Liver (tissue), 9 donors: Measurements from ENCODE around the gene SYPL1. TPM values are rescaled to one million over a fixed set of nuclear protein-coding genes. Genes with fewer than 3 reads are reported as not detected.

ENCODE experiments used
- DNase-seq: peaks from one replicate; pipeline ENCODE4 v3.0.0-alpha.2; 2017; ENCODE audit warnings: low spot score
- H3K27ac ChIP-seq, 2 donors: one replicate each; pipeline ENCODE4 v1.7.0; 2013; ENCODE audit warnings: inconsistent platforms in 2 of 2, low read length in 2 of 2, control low read depth in 1 of 2, low read depth in 1 of 2, mild to moderate bottlenecking in 1 of 2
- H3K27me3 ChIP-seq, 4 donors: one replicate each; pipeline versions ENCODE4 v1.6.1 to v1.7.0; 2013; ENCODE audit warnings: low read length in 3 of 4, inconsistent platforms in 1 of 4, mild to moderate bottlenecking in 1 of 4, moderate library complexity in 1 of 4; ENCODE audit not compliant: control insufficient read depth in 4 of 4, insufficient read depth in 4 of 4
- H3K36me3 ChIP-seq, 4 donors: one replicate each; pipeline versions ENCODE4 v1.6.1 to v1.7.0; 2013; ENCODE audit warnings: low read length in 3 of 4, mild to moderate bottlenecking in 3 of 4, low read depth in 1 of 4, moderate library complexity in 1 of 4; ENCODE audit not compliant: control insufficient read depth in 4 of 4, insufficient read depth in 3 of 4
- H3K4me1 ChIP-seq, 4 donors: one replicate each; pipeline versions ENCODE4 v1.6.1 to v1.7.0; 2013; ENCODE audit warnings: low read length in 3 of 4, mild to moderate bottlenecking in 3 of 4, moderate library complexity in 1 of 4; ENCODE audit not compliant: control insufficient read depth in 4 of 4, insufficient read depth in 4 of 4
- H3K4me3 ChIP-seq, 3 donors: one replicate each; pipeline versions ENCODE4 v1.6.1 to v1.7.0; 2013; ENCODE audit warnings: low read length in 3 of 3, control low read depth in 1 of 3, low read depth in 1 of 3, mild to moderate bottlenecking in 1 of 3
- H3K9ac ChIP-seq, 2 donors: one replicate each; pipeline ENCODE4 v1.7.0; 2013; ENCODE audit warnings: low read length in 2 of 2, mild to moderate bottlenecking in 2 of 2, moderate library complexity in 2 of 2, control low read depth in 1 of 2, low read depth in 1 of 2
- H3K9me3 ChIP-seq, 4 donors: one replicate each; pipeline versions ENCODE4 v1.6.1 to v1.7.0; 2013; ENCODE audit warnings: low read length in 3 of 4; ENCODE audit not compliant: control insufficient read depth in 4 of 4
- ATF3 ChIP-seq: IDR thresholded peaks from 2 replicates; pipeline ENCODE4 v1.6.1; 2016; ENCODE audit warnings: antibody characterized with exemption
- CTCF ChIP-seq: fragments of 150-350 bp; IDR thresholded peaks from 2 replicates; pipeline ENCODE4 v1.5.1; 2017; ENCODE audit warnings: improper control_type of control experiment, low read depth, low read length; ENCODE audit not compliant: missing input control
- EGR1 ChIP-seq, 2 donors: IDR thresholded peaks; 2 replicates each; pipeline ENCODE4 v1.6.1; 2016 to 2018; ENCODE audit warnings: antibody characterized with exemption in 2 of 2, low read depth in 2 of 2
- FOXA1 ChIP-seq: IDR thresholded peaks from 2 replicates; pipeline ENCODE4 v1.6.1; 2016; ENCODE audit warnings: antibody characterized with exemption
- FOXA2 ChIP-seq: IDR thresholded peaks from 2 replicates; pipeline ENCODE4 v1.6.1; 2016; ENCODE audit warnings: antibody characterized with exemption
- GABPA ChIP-seq, 2 donors: IDR thresholded peaks in 1 of 2; conservative IDR thresholded peaks in 1 of 2; 2 replicates each; pipeline ENCODE4 v1.6.1; 2016; ENCODE audit warnings: antibody characterized with exemption in 2 of 2, mild to moderate bottlenecking in 1 of 2, moderate library complexity in 1 of 2
- HNF4A ChIP-seq, 2 donors: conservative IDR thresholded peaks; 2 replicates each; pipeline ENCODE4 v1.6.1; 2016; ENCODE audit warnings: antibody characterized with exemption in 2 of 2, mild to moderate bottlenecking in 2 of 2
- HNF4G ChIP-seq: IDR thresholded peaks from 2 replicates; pipeline ENCODE4 v1.6.1; 2016; ENCODE audit warnings: antibody characterized with exemption
- JUND ChIP-seq, 2 donors: IDR thresholded peaks; 2 replicates each; pipeline ENCODE4 v1.6.1; 2016; ENCODE audit warnings: antibody characterized with exemption in 2 of 2
- MAX ChIP-seq: IDR thresholded peaks from 2 replicates; pipeline ENCODE4 v1.6.1; 2016; ENCODE audit warnings: antibody characterized with exemption
- NR2F2 ChIP-seq: IDR thresholded peaks from 2 replicates; pipeline ENCODE4 v1.6.1; 2016; ENCODE audit warnings: antibody characterized with exemption
- RAD21 ChIP-seq, 2 donors: IDR thresholded peaks; 2 replicates each; pipeline ENCODE4 v1.6.1; 2016; ENCODE audit warnings: antibody characterized with exemption in 2 of 2, mild to moderate bottlenecking in 2 of 2
- REST ChIP-seq: IDR thresholded peaks from 2 replicates; pipeline ENCODE4 v1.6.1; 2016; ENCODE audit warnings: antibody characterized with exemption, mild to moderate bottlenecking
- RXRA ChIP-seq, 2 donors: IDR thresholded peaks; 2 replicates each; pipeline ENCODE4 v1.6.1; 2017 to 2018; ENCODE audit warnings: antibody characterized with exemption in 2 of 2, mild to moderate bottlenecking in 1 of 2
- SP1 ChIP-seq: IDR thresholded peaks from 2 replicates; pipeline ENCODE4 v1.6.1; 2018; ENCODE audit warnings: antibody characterized with exemption, mild to moderate bottlenecking
- TAF1 ChIP-seq: conservative IDR thresholded peaks from 2 replicates; pipeline ENCODE4 v1.6.1; 2016; ENCODE audit warnings: antibody characterized with exemption, mild to moderate bottlenecking
- YY1 ChIP-seq: IDR thresholded peaks from 2 replicates; pipeline ENCODE4 v1.6.1; 2016; ENCODE audit warnings: antibody characterized with exemption, mild to moderate bottlenecking
- ZBTB33 ChIP-seq: IDR thresholded peaks from 2 replicates; pipeline ENCODE4 v1.6.1; 2016; ENCODE audit warnings: antibody characterized with exemption
- WGBS: extraction: QIAGEN DNeasy Blood & Tissue Kit; methylation state at CpG from one replicate; pipeline ENCODE4 v1.1.7; 2013; 5-methylcytosine and 5-hydroxymethylcytosine counted together
- polyA plus RNA-seq, 2 donors: library from polyadenylated mRNA; stranded (reverse) in 1 of 2; unstranded in 1 of 2; fragments of 200-250 nt in 1 of 2; fragments of >200 nt in 1 of 2; fragmentation: Nextera tagmentation in 1 of 2; extraction: Ambion mirVana in 1 of 2; gene quantifications; one replicate each; pipeline versions ENCODE4 v1.2.1 to v1.2.3, GENCODE V29; 2013 to 2015
- total RNA-seq, 2 donors: library from RNA; depleted of rRNA; stranded (reverse); fragments of >200 nt; gene quantifications; one replicate each; pipeline ENCODE4 v1.2.3, GENCODE V29; 2014
- donor health status: healthy.
- donor health status: healthy.
- donor health status: healthy.
- donor health status: healthy.
- donor health status: healthy.

SYPL1 gene
- total and polyA plus RNA-seq, 4 donors: 25.5 to 41.2 (median 28.8) TPM

- WGBS: 97% methylated on average over 4 of the region's 4 CpGs
- no peaks in the 10 kb centered on the region for H3K27me3 ChIP-seq
- H3K9ac ChIP-seq: no peak overlapping the region
- no peak overlapping the region for H3K4me3 ChIP-seq
- H3K27ac ChIP-seq: no peak overlapping the region
- H3K9me3 ChIP-seq: no peaks in the 10 kb centered on the region
- no peak for DNase-seq
- H3K36me3 ChIP-seq: peaks cover 0 to 14% (median 2%) of the 10 kb centered on the region in 4 donors
- TF ChIP-seq SP1: no peak
- no peak for TF ChIP-seq JUND (IDR thresholded peaks at IDR 0.05)
- TF ChIP-seq YY1: no peak
- TF ChIP-seq RXRA (IDR thresholded peaks at IDR 0.05): no peak
- no peak for TF ChIP-seq CTCF
- no peak for TF ChIP-seq RAD21 (IDR thresholded peaks at IDR 0.05)
- no peaks in the 10 kb centered on the region for H3K4me1 ChIP-seq
Observed at GRCh38 chr7:106086062-106086461, 26.1 kb downstream of the SYPL1 start.

GRCh38 chr7:106085015-106085414 lies 27.1 kb downstream of the SYPL1 start:
- no peak overlapping the region for H3K27ac ChIP-seq
- H3K9ac ChIP-seq: no peak overlapping the region
- H3K9me3 ChIP-seq: no peaks in the 10 kb centered on the region
- H3K36me3 ChIP-seq: peaks cover 0 to 5% (median 2%) of the 10 kb centered on the region in 4 donors
- no peaks in the 10 kb centered on the region for H3K27me3 ChIP-seq
- TF ChIP-seq GABPA (IDR thresholded peaks at IDR 0.05 in 1 of 2, conservative IDR thresholded peaks at IDR 0.05 in 1 of 2) (no peak), ZBTB33 (no peak), SP1 (no peak), FOXA1 (no peak), CTCF (no peak), HNF4G (no peak), EGR1 (IDR thresholded peaks at IDR 0.05; ENCODE audit: low read depth in 2 of 2) (no peak), RXRA (IDR thresholded peaks at IDR 0.05) (no peak), HNF4A (conservative IDR thresholded peaks at IDR 0.05) (no peak), FOXA2 (no peak), YY1 (no peak), NR2F2 (no peak), MAX (no peak), ATF3 (no peak), TAF1 (no peak), REST (no peak), JUND (IDR thresholded peaks at IDR 0.05) (no peak), RAD21 (IDR thresholded peaks at IDR 0.05) (no peak)
- DNase-seq: no peak
- H3K4me3 ChIP-seq: no peak overlapping the region
- H3K4me1 ChIP-seq: peaks cover 0 to under 1% (median 0%) of the 10 kb centered on the region in 4 donors
